Suprapubic skin (tissue), 4 donors: ENCODE measurements around the gene AOC1.

Source experiments
- EP300 ChIP-seq: sonication (generic); formaldehyde crosslinking; IDR thresholded peaks from one replicate; pipeline ENCODE4 v1.6.1; 2017; ENCODE audit warnings: antibody characterized with exemption
- POLR2A ChIP-seq, 2 donors: fragments of 450-650 bp; IDR thresholded peaks; one replicate each; pipeline ENCODE4 v1.6.1; 2017; ENCODE audit warnings: antibody characterized with exemption in 2 of 2, mild to moderate bottlenecking in 2 of 2, moderate library complexity in 2 of 2
- POLR2AphosphoS5 ChIP-seq, 3 donors: sonication (generic); formaldehyde crosslinking; IDR thresholded peaks; one replicate each; pipeline ENCODE4 v1.6.1; 2017; ENCODE audit warnings: antibody characterized with exemption in 3 of 3
- TF ChIP-seq, protein P1 (sequence below), 2 donors: fragments of 200-600 bp in 1 of 2; fragments of 450-650 bp in 1 of 2; sonication (generic) in 1 of 2; IDR thresholded peaks; one replicate each; pipeline ENCODE4 v1.5.1; 2016 to 2019; ENCODE audit warnings: antibody characterized with exemption in 2 of 2, mild to moderate bottlenecking in 1 of 2, moderate library complexity in 1 of 2

DNA sequence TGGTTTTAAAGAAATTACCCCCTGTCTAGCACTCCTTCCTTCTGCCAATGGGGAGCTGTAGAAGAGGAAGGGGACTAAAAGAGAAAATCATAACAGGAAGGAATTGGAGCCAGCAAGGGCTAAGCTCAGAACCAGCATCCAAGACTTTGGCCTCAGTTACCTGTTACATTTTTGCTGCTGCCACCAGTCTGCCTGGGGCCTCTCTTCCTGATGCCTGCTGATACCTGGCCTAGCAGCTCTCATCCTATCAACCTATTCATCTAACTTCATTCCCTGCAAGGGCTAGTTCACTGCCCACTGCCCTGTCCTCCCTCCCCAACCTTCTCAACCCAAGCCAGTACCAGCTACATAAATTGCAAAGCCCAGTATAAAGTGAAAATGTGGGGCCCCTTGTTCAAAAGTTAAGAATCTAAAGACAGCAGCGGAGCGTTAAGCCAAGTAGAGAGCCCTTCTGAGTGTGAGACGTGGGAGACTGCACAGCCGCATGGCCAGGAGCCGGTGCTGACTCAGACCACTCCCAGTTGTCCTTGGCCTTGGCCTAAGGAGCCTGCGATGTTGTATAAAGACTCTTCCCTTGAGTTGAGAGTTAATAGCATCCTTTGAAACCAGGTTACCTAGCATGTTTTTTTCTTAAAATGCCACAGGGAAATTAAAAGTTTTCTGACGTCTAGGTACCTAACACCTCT lies 13.2 kb upstream of the AOC1 start:
- TF ChIP-seq, protein P1, sequence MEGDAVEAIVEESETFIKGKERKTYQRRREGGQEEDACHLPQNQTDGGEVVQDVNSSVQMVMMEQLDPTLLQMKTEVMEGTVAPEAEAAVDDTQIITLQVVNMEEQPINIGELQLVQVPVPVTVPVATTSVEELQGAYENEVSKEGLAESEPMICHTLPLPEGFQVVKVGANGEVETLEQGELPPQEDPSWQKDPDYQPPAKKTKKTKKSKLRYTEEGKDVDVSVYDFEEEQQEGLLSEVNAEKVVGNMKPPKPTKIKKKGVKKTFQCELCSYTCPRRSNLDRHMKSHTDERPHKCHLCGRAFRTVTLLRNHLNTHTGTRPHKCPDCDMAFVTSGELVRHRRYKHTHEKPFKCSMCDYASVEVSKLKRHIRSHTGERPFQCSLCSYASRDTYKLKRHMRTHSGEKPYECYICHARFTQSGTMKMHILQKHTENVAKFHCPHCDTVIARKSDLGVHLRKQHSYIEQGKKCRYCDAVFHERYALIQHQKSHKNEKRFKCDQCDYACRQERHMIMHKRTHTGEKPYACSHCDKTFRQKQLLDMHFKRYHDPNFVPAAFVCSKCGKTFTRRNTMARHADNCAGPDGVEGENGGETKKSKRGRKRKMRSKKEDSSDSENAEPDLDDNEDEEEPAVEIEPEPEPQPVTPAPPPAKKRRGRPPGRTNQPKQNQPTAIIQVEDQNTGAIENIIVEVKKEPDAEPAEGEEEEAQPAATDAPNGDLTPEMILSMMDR (IDR thresholded peaks at IDR 0.05), result no peak
- no peak for TF ChIP-seq POLR2AphosphoS5 (IDR thresholded peaks at IDR 0.05)
- no peak for TF ChIP-seq EP300
- no peak for TF ChIP-seq POLR2A (IDR thresholded peaks at IDR 0.05)
